ENCODE measurements around the gene PGM1. TPM values are rescaled to one million over a fixed set of nuclear protein-coding genes. Genes with fewer than 3 reads are reported as not detected.

PGM1 gene
- total and polyA plus RNA-seq, 9 of the 15 experiments (the other 6 are each of a cell fraction or from before 2014, with no cell fraction given): 0.03 to 0.31 (median 0.09) TPM; not detected in 5

GRCh38 chr1:63628607-63629006 lies 35.4 kb downstream of the PGM1 start:
- Histone ChIP-seq H3K4me3 (no peak overlapping the region), H3K27me3 (ENCODE audit: control insufficient read depth in 2 of 2, insufficient read depth in 2 of 2, low read length in 2 of 2) (no peaks in the 10 kb centered on the region; a peak in 3 of 5 replicates), H2AFZ (ENCODE audit: low read depth, low read length) (no peak overlapping the region), H3K9me1 (ENCODE audit: control insufficient read depth, insufficient read depth, low read length) (no peaks in the 10 kb centered on the region), H3K79me2 (ENCODE audit: control insufficient read depth, insufficient read depth, low read length) (no peaks in the 10 kb centered on the region), H3K4me1 (replicated peaks in 1 of 2; ENCODE audit: control insufficient read depth in 2 of 2, insufficient read depth in 2 of 2, low read length in 2 of 2) (no peaks in the 10 kb centered on the region), H3K9ac (ENCODE audit: insufficient read depth in 1 of 2, low read depth in 2 of 2, low read length in 2 of 2) (no peak overlapping the region), H4K20me1 (replicated peaks; ENCODE audit: control insufficient read depth, insufficient read depth, low read length) (no peaks in the 10 kb centered on the region), H3K4me2 (ENCODE audit: insufficient read depth, low read length) (no peak overlapping the region), H3K9me3 (replicated peaks; ENCODE audit: control insufficient read depth, insufficient read depth, low read depth, low read length) (no peaks in the 10 kb centered on the region), H3K36me3 (ENCODE audit: control insufficient read depth, insufficient read depth, low read length) (no peaks in the 10 kb centered on the region), H3K27ac (ENCODE audit: extremely low read depth, low read depth, low read length) (no peak overlapping the region)
- FAIRE-seq (no peak), ATAC-seq (no peak), DNase-seq (ENCODE audit: extremely low read depth in 1 of 4, low spot score in 3 of 4) (no peak)
- CTCF ChIA-PET (ENCODE audit: low intra/inter-chr PET ratio): no interaction called here
- POLR2A ChIA-PET: no interaction called here
- 0% methylated on average over 1 of the region's 1 CpG for WGBS (ENCODE audit: insufficient coverage, low coverage, missing lambda C conversion rate)
- TF ChIP-seq ZNF24 (IDR thresholded peaks at IDR 0.05): no peak
- no peak for TF ChIP-seq MED1 (CRISPR knock-in tag; IDR thresholded peaks at IDR 0.05; ENCODE audit: borderline replicate concordance)
- no peak for TF ChIP-seq ZNF583 (CRISPR knock-in tag; IDR thresholded peaks at IDR 0.05)
- TF ChIP-seq FOXK1 (CRISPR knock-in tag; IDR thresholded peaks at IDR 0.05; ENCODE audit: borderline replicate concordance): no peak
- TF ChIP-seq CCNT2 (IDR thresholded peaks at IDR 0.05; ENCODE audit: borderline replicate concordance, extremely low read depth, insufficient read length, low read depth, low read length): no peak
- TF ChIP-seq HSF4 (CRISPR knock-in tag; IDR thresholded peaks at IDR 0.05; ENCODE audit: borderline replicate concordance): no peak
- no peak for TF ChIP-seq RNF2 (IDR thresholded peaks at IDR 0.05)
- TF ChIP-seq TCF7L2 (IDR thresholded peaks at IDR 0.05; ENCODE audit: low read depth, low read length): no peak
- no peak for TF ChIP-seq CTCFL (IDR thresholded peaks at IDR 0.05; ENCODE audit: borderline replicate concordance, insufficient read depth, low read depth, low read length, poor library complexity, severe bottlenecking)
- no peak for TF ChIP-seq POLR2H (tag; IDR thresholded peaks at IDR 0.05; ENCODE audit: low read depth)
- no peak for TF ChIP-seq SMAD1 (IDR thresholded peaks at IDR 0.05; ENCODE audit: low read depth, low read length, partially characterized antibody)
- TF ChIP-seq EWSR1 (IDR thresholded peaks at IDR 0.05; ENCODE audit: borderline replicate concordance, low read depth, partially characterized antibody): no peak
- no peak for TF ChIP-seq PPARD (CRISPR knock-in tag; IDR thresholded peaks at IDR 0.05)
- no peak for TF ChIP-seq ZSCAN29 (IDR thresholded peaks at IDR 0.05)
- no peak for TF ChIP-seq ID3 (CRISPR knock-in tag; IDR thresholded peaks at IDR 0.05)
- TF ChIP-seq ID3 (tag; IDR thresholded peaks at IDR 0.05): no peak
- in situ Hi-C loops (cut with MboI): no loop called here
- intact Hi-C loops (cut with micrococcal nuclease): no loop called here
- BruUV-seq (replicated peaks): no TSS peak

Data from K562 (cell line).